Heart right ventricle (tissue), 16 donors: ENCODE measurements around the gene LBHD2. TPM values are rescaled to one million over a fixed set of nuclear protein-coding genes. Genes with fewer than 3 reads are reported as not detected.

Experiments used
- ATAC-seq, 8 donors: fragments of 200-7000 bp; cut with Tn5 transposase; one replicate each; pipeline ENCODE4 v1.9.1; 2020; ENCODE audit warnings: mild to moderate bottlenecking in 8 of 8, moderate library complexity in 8 of 8, moderate number of reproducible peaks in 1 of 8
- DNase-seq, 2 donors: peaks; one replicate each; pipeline ENCODE4 v3.0.0-alpha.2; 2020
- H3K27ac ChIP-seq, 10 donors: fragments of 200-600 bp; sonication (generic) in 2 of 10; one replicate each; pipeline versions ENCODE4 v1.5.0 to v1.8.0; 2020 to 2022; ENCODE audit warnings: mild to moderate bottlenecking in 3 of 10
- H3K27me3 ChIP-seq, 7 donors: fragments of 200-600 bp; one replicate each; pipeline ENCODE4 v1.8.0; 2021 to 2022; ENCODE audit warnings: mild to moderate bottlenecking in 2 of 7
- H3K36me3 ChIP-seq, 9 donors: fragments of 200-600 bp; sonication (generic) in 1 of 9; one replicate each; pipeline versions ENCODE4 v1.5.0 to v1.8.0; 2020 to 2022; ENCODE audit warnings: mild to moderate bottlenecking in 2 of 9
- H3K4me1 ChIP-seq, 9 donors: fragments of 200-600 bp; sonication (generic) in 1 of 9; one replicate each; pipeline versions ENCODE4 v1.5.0 to v1.8.0; 2020 to 2022; ENCODE audit warnings: mild to moderate bottlenecking in 4 of 9
- H3K4me3 ChIP-seq, 10 donors: fragments of 200-600 bp; sonication (generic) in 2 of 10; one replicate each; pipeline versions ENCODE4 v1.5.0 to v1.8.0; 2020 to 2022; ENCODE audit warnings: mild to moderate bottlenecking in 7 of 10, moderate library complexity in 2 of 10
- H3K9me3 ChIP-seq, 11 donors: fragments of 200-600 bp in 10 of 11; sonication (generic) in 2 of 11; one replicate each; pipeline versions ENCODE4 v1.5.0 to v1.8.0; 2013 to 2022; ENCODE audit warnings: mild to moderate bottlenecking in 2 of 11, control low read depth in 1 of 11, moderate library complexity in 1 of 11
- WGBS, 2 donors: extraction: QIAGEN DNeasy Blood & Tissue Kit; methylation state at CpG; one replicate each; pipeline ENCODE4 v1.1.7; 2013; ENCODE audit warnings: inconsistent platforms in 1 of 2; 5-methylcytosine and 5-hydroxymethylcytosine counted together
- intact Hi-C, 10 donors: fragments of 100-400 bp; cut with DNase I; formaldehyde crosslinking; loops; one replicate each; pipeline versions ENCODE4 v1.11.1 to v1.14.2; 2022
- polyA plus RNA-seq, 2 donors: library from polyadenylated mRNA; stranded (reverse); fragments of 200-250 nt; gene quantifications; one replicate each; pipeline ENCODE4 v1.2.3, GENCODE V29; 2013
- total RNA-seq, 10 donors: library from RNA; stranded (reverse); fragmentation: NEBNext Ultra II Directional in 3 of 10; extraction: Animal tissue kit (Norgen Biotek cat#: 25700) in 3 of 10; gene quantifications; one replicate each; pipeline versions ENCODE4 v1.2.1 to v1.2.4, GENCODE V29; 2021 to 2023
- TF ChIP-seq, protein P1 (sequence below), 9 donors: fragments of 200-600 bp; sonication (generic) in 2 of 9; IDR thresholded peaks; one replicate each; pipeline versions ENCODE4 v1.5.0 to v1.8.0; 2021 to 2022; ENCODE audit warnings: antibody characterized with exemption in 9 of 9, mild to moderate bottlenecking in 5 of 9, moderate library complexity in 1 of 9
- donor health status: Arrhythmogenic right ventricular cardiomyopathy.
- donor health status: ischemic (EF 13 %, LVEDD 7.1; RV severe dilation, severe dysfunction).
- donor health status: healthy with polysubstance abuse.
- donor health status: DM: no; HTN: yes; CAD: no.
- donor health status: DM: no; HTN: no; CAD: no.
- donor health status: ischemic (EF 25% LVEDD 6.9; RV normal size, moderate dysfunction).
- donor health status: ischemic (EF 25% LVEDD 5.7; RV mildly dilated, moderate dysfunction).
- donor health status: healthy.
- donor health status: DM: yes; HTN: yes; CAD: no.
- donor health status: Ischemic cardiomyopathy.
- donor health status: ischemic (EF 35%, LVEDD 5.7; RV mildly dilated, moderate dysfunction).
- donor health status: nonischemic (EF 11% LVEDD 7.7; RV severe dilation, severe dysfunction).
- donor health status: DM: yes; HTN: yes; CAD: no.
- donor health status: PGD.
- donor health status: ischemic (EF 29% LVEDD 5.4; RV normal size, mild dysfunction).
- donor health status: nonischemic (EF 23%, LVEDD 6.1; RV moderate dilation, normal function).

LBHD2 gene
- total and polyA plus RNA-seq, 12 donors = 0.19 TPM; not detected in 11

DNA sequence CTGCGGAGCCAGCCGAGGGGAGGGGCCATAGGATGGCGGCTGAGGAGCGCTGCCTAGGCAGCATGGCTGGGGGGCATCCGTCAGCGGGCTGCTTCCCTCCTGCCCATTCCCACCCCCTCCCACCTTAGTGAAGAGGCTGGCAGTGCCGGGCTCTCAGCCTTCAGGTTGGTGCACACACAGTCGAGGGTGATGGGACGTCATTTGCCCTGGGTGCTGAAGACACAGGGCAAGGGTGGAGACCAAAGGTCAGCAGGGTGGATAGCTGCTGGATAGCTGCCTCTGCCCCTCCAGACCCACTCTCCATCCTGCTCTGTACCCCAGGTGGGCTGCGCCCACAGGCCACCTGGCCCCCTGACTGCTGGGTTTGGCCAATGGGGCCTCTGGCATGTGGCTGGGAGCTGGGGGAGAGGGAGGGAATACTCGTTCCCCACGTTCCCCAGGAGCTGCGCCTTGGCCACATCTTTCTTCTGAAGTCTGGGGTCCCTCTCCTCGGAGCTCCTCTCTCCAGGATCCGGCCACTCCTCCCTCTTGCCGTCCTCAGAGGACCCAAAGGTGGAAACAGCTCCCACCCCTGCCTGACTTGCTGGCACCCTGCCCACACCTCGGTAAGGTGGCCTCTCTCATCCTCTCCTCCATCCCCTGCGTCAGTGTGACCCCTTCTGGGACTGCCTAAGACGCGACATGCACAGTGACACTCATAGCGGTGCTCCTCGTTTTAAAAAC, 15.5 kb upstream of the LBHD2 start:
- ATAC-seq = no peak
- no peak for DNase-seq
- WGBS, 2 donors = 74 to 76% methylated on average over 21 to 22 of the region's 22 CpGs
- H3K4me1 ChIP-seq = peaks cover 3 to 39% (median 22%) of the 10 kb centered on the region in 9 donors
- H3K36me3 ChIP-seq = no peaks in the 10 kb centered on the region
- peak overlapping the region in 4 of 10 donors; percentile 33 to 74 (median 53) for H3K27ac ChIP-seq
- no peaks in the 10 kb centered on the region for H3K27me3 ChIP-seq
- no peak overlapping the region for H3K4me3 ChIP-seq
- TF ChIP-seq, protein P1, sequence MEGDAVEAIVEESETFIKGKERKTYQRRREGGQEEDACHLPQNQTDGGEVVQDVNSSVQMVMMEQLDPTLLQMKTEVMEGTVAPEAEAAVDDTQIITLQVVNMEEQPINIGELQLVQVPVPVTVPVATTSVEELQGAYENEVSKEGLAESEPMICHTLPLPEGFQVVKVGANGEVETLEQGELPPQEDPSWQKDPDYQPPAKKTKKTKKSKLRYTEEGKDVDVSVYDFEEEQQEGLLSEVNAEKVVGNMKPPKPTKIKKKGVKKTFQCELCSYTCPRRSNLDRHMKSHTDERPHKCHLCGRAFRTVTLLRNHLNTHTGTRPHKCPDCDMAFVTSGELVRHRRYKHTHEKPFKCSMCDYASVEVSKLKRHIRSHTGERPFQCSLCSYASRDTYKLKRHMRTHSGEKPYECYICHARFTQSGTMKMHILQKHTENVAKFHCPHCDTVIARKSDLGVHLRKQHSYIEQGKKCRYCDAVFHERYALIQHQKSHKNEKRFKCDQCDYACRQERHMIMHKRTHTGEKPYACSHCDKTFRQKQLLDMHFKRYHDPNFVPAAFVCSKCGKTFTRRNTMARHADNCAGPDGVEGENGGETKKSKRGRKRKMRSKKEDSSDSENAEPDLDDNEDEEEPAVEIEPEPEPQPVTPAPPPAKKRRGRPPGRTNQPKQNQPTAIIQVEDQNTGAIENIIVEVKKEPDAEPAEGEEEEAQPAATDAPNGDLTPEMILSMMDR (IDR thresholded peaks at IDR 0.05) = no peak
- H3K9me3 ChIP-seq = no peaks in the 10 kb centered on the region
- intact Hi-C loops = no loop called here

DNA sequence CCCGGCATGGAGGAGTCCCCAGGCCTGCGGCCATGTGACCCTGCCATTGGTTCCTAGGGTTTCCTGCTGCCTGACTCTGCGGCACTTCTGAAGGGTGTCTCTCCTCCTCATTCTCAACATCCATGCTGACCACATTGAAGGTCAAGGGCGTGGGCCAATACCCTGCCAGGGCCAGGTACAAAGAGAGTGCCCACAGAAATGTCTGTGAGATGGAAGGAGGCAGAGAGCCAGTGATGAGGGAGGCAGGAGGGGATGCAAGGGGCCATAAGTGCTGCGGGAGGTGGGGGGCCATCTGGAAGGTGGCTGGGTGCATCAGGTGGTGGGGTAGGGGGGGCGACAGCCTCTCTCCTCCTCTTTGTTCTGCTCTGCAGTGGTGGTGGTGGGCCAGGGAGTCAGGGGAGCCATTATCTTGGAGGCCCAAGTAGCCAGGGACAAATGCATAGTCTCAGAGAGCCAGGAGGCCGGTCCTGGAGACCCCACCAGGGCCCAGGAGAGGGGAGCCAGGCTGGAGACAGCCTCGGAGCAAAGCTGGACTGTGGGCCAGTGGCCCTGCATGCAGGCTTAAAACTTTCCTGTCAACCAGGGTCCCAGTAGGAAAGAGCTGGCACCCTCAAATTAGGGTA, 13.6 kb upstream of the LBHD2 start:
- H3K4me1 ChIP-seq = peaks cover 5 to 57% (median 37%) of the 10 kb centered on the region in 9 donors
- no peak for DNase-seq
- ATAC-seq = no peak

DNA sequence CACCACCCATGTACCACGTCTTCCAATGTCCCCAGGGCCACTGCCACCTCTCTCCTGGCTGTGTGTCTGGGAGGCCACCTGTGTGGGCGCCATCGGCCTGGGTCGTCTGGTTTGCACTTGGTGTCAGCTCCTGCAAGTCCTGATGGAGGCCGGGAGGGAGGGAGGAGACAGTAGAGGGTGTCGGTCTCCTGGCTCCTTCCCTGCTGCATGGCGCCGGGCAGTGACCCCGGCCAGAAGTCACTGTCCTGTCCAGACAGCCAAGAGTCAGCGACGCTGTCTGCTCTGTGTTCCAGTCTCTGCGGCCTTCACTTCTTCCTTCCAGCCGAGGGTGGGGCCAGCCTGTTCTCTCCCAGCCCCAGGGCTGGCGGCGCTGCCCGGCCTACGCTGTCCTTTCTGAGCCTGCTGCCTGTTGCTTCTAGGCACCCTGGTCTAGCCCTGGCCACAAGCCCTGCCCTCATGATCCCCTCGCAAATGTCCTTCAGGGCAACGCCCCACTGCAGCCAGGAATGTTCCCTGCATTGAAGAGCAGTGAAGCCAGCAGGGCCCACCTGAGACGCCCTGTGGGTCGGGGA, 13.0 kb upstream of the LBHD2 start:
- ATAC-seq (no peak), DNase-seq (no peak)
- Histone ChIP-seq H3K36me3 (no peaks in the 10 kb centered on the region), H3K27ac (peak overlapping the region in 2 of 10 donors; percentile 36 to 43), H3K4me3 (no peak overlapping the region), H3K27me3 (peaks cover 0 to 8% (median 0%) of the 10 kb centered on the region in 7 donors), H3K4me1 (peaks cover 5 to 56% (median 38%) of the 10 kb centered on the region in 9 donors), H3K9me3 (no peaks in the 10 kb centered on the region)
- intact Hi-C loops = loop anchor here in 2 of 10 donors (10.0 kb wide), 1 partner anchor 224 kb away; no protein-coding TSS in a partner anchor
- 80 to 81% methylated on average over 21 of the region's 21 CpGs for WGBS, 2 donors
- TF ChIP-seq, protein P1 (IDR thresholded peaks at IDR 0.05) = no peak

More for the DNA sequence above, 13.6 kb upstream of the LBHD2 start:
- 89 to 91% methylated on average over 8 of the region's 8 CpGs for WGBS, 2 donors
- no peaks in the 10 kb centered on the region for H3K36me3 ChIP-seq
- H3K27ac ChIP-seq = no peak overlapping the region
- H3K4me3 ChIP-seq = no peak overlapping the region
- intact Hi-C loops = loop anchor here in 2 of 10 donors (10.0 kb wide), 1 partner anchor 224 kb away; no protein-coding TSS in a partner anchor
- H3K27me3 ChIP-seq = peaks cover 0 to 7% (median 0%) of the 10 kb centered on the region in 7 donors
- H3K9me3 ChIP-seq = no peaks in the 10 kb centered on the region
- TF ChIP-seq, protein P1 (IDR thresholded peaks at IDR 0.05) = no peak

DNA sequence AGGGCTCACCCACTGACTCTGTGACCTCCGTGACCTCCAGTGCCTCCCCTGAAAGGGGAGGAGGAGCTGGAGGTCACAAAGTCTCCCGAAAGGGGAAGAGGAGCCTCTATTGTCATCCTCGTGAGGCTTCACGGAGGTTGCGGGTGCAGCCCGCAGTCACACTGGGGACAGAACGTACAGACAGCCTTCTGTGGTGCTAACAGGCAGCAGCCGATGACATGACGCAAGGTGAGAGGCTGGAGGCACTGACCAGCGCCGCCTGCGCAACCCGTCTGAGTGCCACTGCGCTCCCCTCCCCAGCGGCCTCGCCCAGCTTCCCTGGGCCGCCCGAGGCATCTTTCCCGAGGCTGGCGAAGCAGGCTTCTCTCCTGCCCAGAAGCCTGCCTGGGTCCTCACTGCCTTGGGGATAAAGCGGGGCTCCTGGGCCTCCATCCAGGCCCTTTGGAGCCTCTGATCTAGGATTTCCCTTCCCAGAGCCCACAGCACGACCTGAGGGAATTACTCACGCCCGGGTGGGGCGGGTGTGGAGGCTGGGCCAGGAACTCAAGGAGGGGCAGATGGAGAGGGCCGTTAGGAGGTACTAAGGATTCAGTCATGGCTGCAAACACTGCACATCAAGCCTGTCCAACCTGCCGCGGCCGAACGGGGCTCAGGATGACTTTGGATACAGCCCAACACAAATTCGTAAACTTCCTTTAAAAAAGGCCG, 12.3 kb upstream of the LBHD2 start:
- TF ChIP-seq, protein P1 (IDR thresholded peaks at IDR 0.05) = no peak
- no peaks in the 10 kb centered on the region for H3K36me3 ChIP-seq
- peaks cover 5 to 51% (median 35%) of the 10 kb centered on the region in 9 donors for H3K4me1 ChIP-seq
- no peaks in the 10 kb centered on the region for H3K9me3 ChIP-seq
- no peak overlapping the region for H3K4me3 ChIP-seq
- DNase-seq (no peak), ATAC-seq (peak in 1 of 8 donors; percentile 15)
- peaks cover 0 to 8% (median 0%) of the 10 kb centered on the region in 7 donors for H3K27me3 ChIP-seq
- intact Hi-C loops = loop anchor here in 2 of 10 donors (10.0 kb wide), 1 partner anchor 223 kb away; no protein-coding TSS in a partner anchor
- WGBS, 2 donors = 78 to 82% methylated on average over 32 of the region's 32 CpGs
- H3K27ac ChIP-seq = peak overlapping the region in 2 of 10 donors; percentile 36 to 43
